Smooth muscle cell (in vitro differentiated cells): ENCODE measurements around the gene MAP3K1. TPM values are rescaled to one million over a fixed set of nuclear protein-coding genes. Genes with fewer than 3 reads are reported as not detected.

Experiments used
- DNase-seq: peaks from one replicate; lab custom pipeline; 2025; ENCODE audit not compliant: unreplicated experiment; lab: John Stamatoyannopoulos, UW
- H2AFZ ChIP-seq: fragments of 200-600 bp; sonication (generic); 2 replicates; pipeline ENCODE4 v1.6.0; 2016; ENCODE audit warnings: antibody characterized with exemption, low read depth, mild to moderate bottlenecking
- H3F3A ChIP-seq: fragments of 200-600 bp; sonication (generic); 2 replicates; pipeline ENCODE4 v1.6.0; 2017; ENCODE audit warnings: antibody characterized with exemption, low read depth
- H3K27ac ChIP-seq: fragments of 200-600 bp; sonication (generic); 2 replicates; pipeline ENCODE4 v1.5.1; 2016; ENCODE audit warnings: low read depth, mild to moderate bottlenecking
- H3K27me3 ChIP-seq: fragments of 200-600 bp; sonication (generic); 2 replicates; pipeline ENCODE4 v1.6.1; 2016; ENCODE audit warnings: low read depth, mild to moderate bottlenecking
- H3K36me3 ChIP-seq: fragments of 200-600 bp; sonication (generic); 2 replicates; pipeline ENCODE4 v1.5.1; 2016; ENCODE audit warnings: low read depth
- H3K4me1 ChIP-seq: fragments of 200-600 bp; sonication (generic); 2 replicates; pipeline ENCODE4 v1.5.1; 2016; ENCODE audit warnings: low read depth
- H3K4me2 ChIP-seq: fragments of 200-600 bp; sonication (generic); 2 replicates; pipeline ENCODE4 v1.6.0; 2016; ENCODE audit warnings: mild to moderate bottlenecking
- H3K4me3 ChIP-seq: fragments of 200-600 bp; sonication (generic); 2 replicates; pipeline ENCODE4 v1.5.1; 2016; ENCODE audit warnings: mild to moderate bottlenecking
- H3K79me2 ChIP-seq: fragments of 200-600 bp; sonication (generic); 2 replicates; pipeline ENCODE4 v1.6.0; 2016; ENCODE audit warnings: low read depth, mild to moderate bottlenecking
- H3K9ac ChIP-seq: fragments of 200-600 bp; sonication (generic); 2 replicates; pipeline ENCODE4 v1.6.0; 2016; ENCODE audit warnings: low read depth
- H3K9me3 ChIP-seq: fragments of 200-600 bp; sonication (generic); replicated peaks from 2 replicates; pipeline ENCODE4 v1.5.1; 2016; ENCODE audit warnings: low read depth
- H4K20me1 ChIP-seq: fragments of 200-600 bp; sonication (generic); 2 replicates; pipeline ENCODE4 v1.6.0; 2016; ENCODE audit warnings: low read depth
- CTCF ChIP-seq: fragments of 200-600 bp; sonication (generic); IDR thresholded peaks from 2 replicates; pipeline ENCODE4 v1.5.1; 2017; ENCODE audit warnings: borderline replicate concordance, mild to moderate bottlenecking, antibody characterized with exemption; ENCODE audit not compliant: insufficient read depth, poor library complexity, severe bottlenecking
- WGBS: methylation state at CpG from one replicate; pipeline ENCODE4 v1.1.7; 2016; ENCODE audit warnings: low lambda C conversion rate; 5-methylcytosine and 5-hydroxymethylcytosine counted together
- polyA plus RNA-seq: library from polyadenylated mRNA; unstranded; fragments of >200 nt; fragmentation: Nextera tagmentation; extraction: Ambion mirVana; gene quantifications from 2 replicates; pipeline ENCODE4 v1.2.1, GENCODE V29; 2016
- total RNA-seq: library from RNA; depleted of rRNA; stranded (reverse); fragments of >200 nt; gene quantifications from 2 replicates; pipeline ENCODE4 v1.2.3, GENCODE V29; 2014

Gene MAP3K1
- total and polyA plus RNA-seq, 2 experiments from 2014 or later = 11.2 to 30.1 TPM

- Histone ChIP-seq H3K4me2 (peak overlapping the region; percentile 96), H3F3A (peaks cover 13% of the 10 kb centered on the region), H3K27me3 (no peaks in the 10 kb centered on the region), H3K79me2 (peaks cover 10% of the 10 kb centered on the region), H2AFZ (peak overlapping the region; percentile 99), H3K4me1 (peaks cover 13% of the 10 kb centered on the region), H4K20me1 (no peaks in the 10 kb centered on the region), H3K4me3 (peak overlapping the region; percentile 72), H3K9me3 (no peaks in the 10 kb centered on the region), H3K27ac (peak overlapping the region; percentile 98), H3K36me3 (no peaks in the 10 kb centered on the region), H3K9ac (peak overlapping the region; percentile 93)
- no peak for DNase-seq
- TF ChIP-seq CTCF = no peak
- 2% methylated on average over 19 of the region's 19 CpGs for WGBS
Observed at GRCh38 chr5:56908942-56909293, 93.6 kb downstream of the MAP3K1 start.

GRCh38 chr5:56909294-56910209 is 94.2 kb downstream of the MAP3K1 start, which contains the start of gene SETD9:
TSS of gene SETD9 (plus strand) at chr5:56909596. CDS start at chr5:56909646, 50 bp downstream.
- peak within 1 kb of the TSS; percentile 98 for H3K27ac ChIP-seq
- peak; percentile 96 for DNase-seq
- WGBS = under 1% methylated on average over 59 of the region's 84 CpGs
- H4K20me1 ChIP-seq = no peaks in the 10 kb centered on the region
- TF ChIP-seq CTCF = no peak
- peaks cover 10% of the 10 kb centered on the region for H3K79me2 ChIP-seq
- peak within 1 kb of the TSS; percentile 99 for H2AFZ ChIP-seq
- no peaks in the 10 kb centered on the region for H3K36me3 ChIP-seq
- peaks cover 13% of the 10 kb centered on the region for H3F3A ChIP-seq
- no peaks in the 10 kb centered on the region for H3K27me3 ChIP-seq
- H3K4me3 ChIP-seq = peak within 1 kb of the TSS; percentile 72
- peaks cover 13% of the 10 kb centered on the region for H3K4me1 ChIP-seq
- peak within 1 kb of the TSS; percentile 93 for H3K9ac ChIP-seq
- peak within 1 kb of the TSS; percentile 96 for H3K4me2 ChIP-seq
- no peaks in the 10 kb centered on the region for H3K9me3 ChIP-seq

GRCh38 chr5:56910210-56910965 is 95.0 kb downstream of the MAP3K1 start:
- Histone ChIP-seq H3K9ac (peak overlapping the region; percentile 91), H2AFZ (peak overlapping the region; percentile 97), H3K27ac (peak overlapping the region; percentile 98), H3K79me2 (peaks cover 10% of the 10 kb centered on the region), H3K27me3 (no peaks in the 10 kb centered on the region), H3K4me1 (peaks cover 13% of the 10 kb centered on the region), H3K4me2 (peak overlapping the region; percentile 87), H3K36me3 (peaks cover 2% of the 10 kb centered on the region), H4K20me1 (no peaks in the 10 kb centered on the region), H3K9me3 (no peaks in the 10 kb centered on the region), H3F3A (peaks cover 13% of the 10 kb centered on the region), H3K4me3 (peak overlapping the region; percentile 72)
- 2% methylated on average over 29 of the region's 29 CpGs for WGBS
- no peak for TF ChIP-seq CTCF
- DNase-seq = no peak
